SK-N-MC (cell line): Measurements from ENCODE around the gene ACVR1B.

Experiments
- DNase-seq: peaks from one replicate; pipeline ENCODE4 v3.0.0-alpha.2; 2011; ENCODE audit warnings: low read depth, low spot score
- H3K27ac ChIP-seq: fragments of 200-600 bp; sonication (generic); 2 replicates; pipeline ENCODE4 v1.5.1; 2016; ENCODE audit warnings: mixed run types
- H3K36me3 ChIP-seq: fragments of 200-600 bp; sonication (generic); 2 replicates; pipeline ENCODE4 v1.6.1; 2017; ENCODE audit warnings: antibody characterized with exemption, low read length, mixed read lengths; ENCODE audit not compliant: insufficient read depth
- H3K4me3 ChIP-seq: fragments of 200-600 bp; sonication (generic); 2 replicates; pipeline ENCODE4 v1.5.1; 2016
- H3K9ac ChIP-seq: fragments of 200-600 bp; sonication (generic); 2 replicates; pipeline ENCODE4 v1.8.0; 2017; ENCODE audit warnings: mixed run types, mixed read lengths; ENCODE audit not compliant: insufficient read length
- H3K9me3 ChIP-seq: fragments of 200-600 bp; sonication (generic); 2 replicates; pipeline ENCODE4 v1.6.1; 2017; ENCODE audit warnings: low read depth, mild to moderate bottlenecking, antibody characterized with exemption, low read length, moderate library complexity, mixed read lengths
- EZH2 ChIP-seq: fragments of 200-600 bp; sonication (generic); IDR thresholded peaks from one replicate; pipeline ENCODE4 v1.6.1; 2017; ENCODE audit warnings: antibody characterized with exemption
- FOXP2 ChIP-seq: optimal IDR thresholded peaks from 2 replicates; pipeline ENCODE3; 2011; ENCODE audit warnings: mild to moderate bottlenecking, moderate library complexity; ENCODE audit not compliant: insufficient read depth; ENCODE audit errors: extremely low read length, control extremely low read depth
- POLR2AphosphoS5 ChIP-seq: IDR thresholded peaks from 2 replicates; pipeline ENCODE4 v1.6.1; 2012; ENCODE audit warnings: mild to moderate bottlenecking, low read depth, low read length, borderline replicate concordance

Gene ACVR1B

GRCh38 chr12:52005218-52005902 is 53.9 kb downstream of the ACVR1B start:
- TF ChIP-seq FOXP2 (no peak), POLR2AphosphoS5 (no peak), EZH2 (no peak)
- Histone ChIP-seq H3K9ac (no peak overlapping the region), H3K27ac (no peak overlapping the region), H3K4me3 (no peak overlapping the region), H3K36me3 (no peaks in the 10 kb centered on the region), H3K9me3 (no peaks in the 10 kb centered on the region)
- DNase-seq, result no peak

GRCh38 chr12:52005903-52006703 is 54.6 kb downstream of the ACVR1B start:
- no peak overlapping the region for H3K27ac ChIP-seq
- DNase-seq, result no peak
- TF ChIP-seq POLR2AphosphoS5 (no peak), FOXP2 (no peak), EZH2 (no peak)
- H3K36me3 ChIP-seq, result peaks cover 5% of the 10 kb centered on the region; the same call in 1 of the 2 replicates
- H3K9me3 ChIP-seq, result no peaks in the 10 kb centered on the region
- H3K9ac ChIP-seq, result peak overlapping the region; percentile 37
- H3K4me3 ChIP-seq, result peak overlapping the region; percentile 76

- peak within 1 kb of the TSS; percentile 76 for H3K4me3 ChIP-seq
- peaks cover 9% of the 10 kb centered on the region; the same call in 1 of the 2 replicates for H3K36me3 ChIP-seq
- no peak for TF ChIP-seq EZH2
- TF ChIP-seq POLR2AphosphoS5, result peak; percentile 66; the same call in 1 of the 2 replicates
- TF ChIP-seq FOXP2, result no peak
- H3K9me3 ChIP-seq, result no peaks in the 10 kb centered on the region
- peak within 1 kb of the TSS; percentile 58 for H3K9ac ChIP-seq
- no peak for DNase-seq
- H3K27ac ChIP-seq, result no peak within 1 kb of the TSS
These were observed 55.2 kb downstream of the ACVR1B start, which contains the start of gene TAMALIN for GRCh38 chr12:52006726-52007157. Gene TAMALIN (plus strand): TSS chr12:52006946. CDS start chr12:52007020, 74 bp downstream.

GRCh38 chr12:52007158-52007921 is 55.8 kb downstream of the ACVR1B start:
- TF ChIP-seq FOXP2 (no peak), EZH2 (no peak), POLR2AphosphoS5 (no peak)
- Histone ChIP-seq H3K4me3 (peak overlapping the region; percentile 76), H3K36me3 (peaks cover 10% of the 10 kb centered on the region; the same call in 1 of the 2 replicates), H3K9ac (peak overlapping the region; percentile 58), H3K9me3 (no peaks in the 10 kb centered on the region), H3K27ac (no peak overlapping the region)
- no peak for DNase-seq

- Histone ChIP-seq H3K27ac (no peak overlapping the region), H3K4me3 (peak overlapping the region; percentile 76), H3K9me3 (no peaks in the 10 kb centered on the region)
These were observed 56.5 kb downstream of the ACVR1B start for GRCh38 chr12:52007982-52008510.

GRCh38 chr12:52009081-52009751 is 57.7 kb downstream of the ACVR1B start:
- DNase-seq, result no peak
- no peak for TF ChIP-seq EZH2
- no peak for TF ChIP-seq POLR2AphosphoS5
- no peak for TF ChIP-seq FOXP2
- Histone ChIP-seq H3K36me3 (peaks cover 10% of the 10 kb centered on the region; the same call in 1 of the 2 replicates), H3K4me3 (no peak overlapping the region), H3K9me3 (no peaks in the 10 kb centered on the region), H3K9ac (no peak overlapping the region), H3K27ac (no peak overlapping the region; the same call in 1 of the 2 replicates)

More at GRCh38 chr12:52007982-52008510, 56.5 kb downstream of the ACVR1B start:
- no peak overlapping the region for H3K9ac ChIP-seq
- peaks cover 10% of the 10 kb centered on the region; the same call in 1 of the 2 replicates for H3K36me3 ChIP-seq
- TF ChIP-seq FOXP2, result no peak
- no peak for TF ChIP-seq EZH2
- TF ChIP-seq POLR2AphosphoS5, result no peak
- DNase-seq, result no peak

GRCh38 chr12:52010152-52010622 is 58.7 kb downstream of the ACVR1B start:
- Histone ChIP-seq H3K27ac (peak overlapping the region; percentile 50; the same call in 1 of the 2 replicates), H3K4me3 (no peak overlapping the region)
- no peak for DNase-seq

More at GRCh38 chr12:52010152-52010622, 58.7 kb downstream of the ACVR1B start:
- TF ChIP-seq FOXP2 (no peak), POLR2AphosphoS5 (no peak), EZH2 (no peak)
- H3K9me3 ChIP-seq, result no peaks in the 10 kb centered on the region
- H3K9ac ChIP-seq, result no peak overlapping the region
- H3K36me3 ChIP-seq, result peaks cover 10% of the 10 kb centered on the region; the same call in 1 of the 2 replicates
